GM21526 (cell line): ENCODE results near the gene PAM.
"Not testable (repeated sequence)": the region's sequence is repeated elsewhere in the genome, so short reads cannot be mapped to it uniquely, and the experiment has no call there.

Experiments
- ATAC-seq: cut with Tn5 transposase; IDR thresholded peaks from one replicate; pipeline ENCODE4 v1.9.1; 2021; ENCODE audit warnings: moderate library complexity; ENCODE audit not compliant: unreplicated experiment, low FRiP score

Gene PAM

DNA sequence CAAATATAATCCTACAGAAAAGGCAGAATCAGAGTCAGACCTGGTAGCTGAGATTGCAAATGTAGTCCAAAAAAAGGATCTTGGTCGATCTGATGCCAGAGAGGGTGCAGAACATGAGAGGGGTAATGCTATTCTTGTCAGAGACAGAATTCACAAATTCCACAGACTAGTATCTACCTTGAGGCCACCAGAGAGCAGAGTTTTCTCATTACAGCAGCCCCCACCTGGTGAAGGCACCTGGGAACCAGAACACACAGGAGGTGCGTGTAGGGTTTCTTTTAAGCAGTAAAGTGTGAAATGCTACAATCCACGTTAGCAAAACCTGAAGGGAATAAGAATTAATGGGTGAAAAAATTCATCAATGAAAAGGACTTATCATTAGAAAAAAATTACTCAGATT is 219.1 kb downstream of the PAM start:
- no peak for ATAC-seq

DNA sequence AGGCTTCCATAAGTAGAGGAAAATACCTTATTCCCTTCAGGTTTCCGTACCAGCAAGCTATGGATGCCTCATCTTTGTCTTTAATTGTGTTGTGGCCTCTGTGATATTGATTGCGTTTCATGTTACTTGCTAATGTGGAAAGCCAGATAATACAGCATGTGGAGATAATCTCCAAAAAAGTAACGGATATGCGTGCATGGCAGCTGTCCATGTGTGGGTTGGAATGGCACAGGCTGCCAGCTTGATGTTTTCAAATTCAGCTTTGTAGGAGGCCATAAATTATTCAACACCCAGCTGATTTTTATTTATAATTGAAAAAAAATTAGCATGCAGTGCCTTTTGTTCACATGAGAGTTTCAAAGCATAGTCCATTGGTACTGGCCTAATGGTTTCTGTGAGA is 219.9 kb downstream of the PAM start:
- ATAC-seq, result no peak

DNA sequence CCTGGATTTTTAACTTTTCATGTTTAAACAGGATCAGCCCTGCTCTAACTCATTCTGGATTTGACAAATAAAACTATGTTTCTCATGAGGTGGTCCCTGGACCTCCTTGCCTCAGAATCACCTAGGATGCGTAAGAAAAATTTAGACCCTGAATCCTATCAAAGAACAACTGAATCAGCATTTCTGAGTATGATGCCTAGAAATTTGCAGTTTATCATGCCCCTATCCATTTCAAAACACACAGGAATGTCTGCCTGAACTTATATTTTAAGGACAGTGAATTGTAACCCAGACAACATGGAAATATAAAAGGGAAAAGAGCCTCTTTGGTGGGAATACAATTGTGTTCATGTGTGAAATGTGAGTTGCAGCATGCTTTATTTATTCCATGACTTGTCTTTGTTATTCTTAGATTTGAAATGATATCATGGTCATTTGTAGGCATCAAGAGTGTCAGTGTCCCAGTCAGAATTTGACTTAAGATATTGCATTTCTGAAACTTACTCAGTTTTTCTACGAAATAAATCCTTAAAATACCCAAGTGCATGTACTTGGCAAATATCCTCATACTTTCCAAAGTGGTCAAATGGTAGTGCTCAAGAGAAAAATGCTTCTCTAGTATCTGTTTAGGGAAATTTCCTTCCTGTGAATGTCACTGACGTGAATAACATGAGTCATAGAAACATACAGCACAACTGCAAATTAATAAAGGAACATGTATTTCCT is 220.5 kb downstream of the PAM start:
- ATAC-seq, result no peak

DNA sequence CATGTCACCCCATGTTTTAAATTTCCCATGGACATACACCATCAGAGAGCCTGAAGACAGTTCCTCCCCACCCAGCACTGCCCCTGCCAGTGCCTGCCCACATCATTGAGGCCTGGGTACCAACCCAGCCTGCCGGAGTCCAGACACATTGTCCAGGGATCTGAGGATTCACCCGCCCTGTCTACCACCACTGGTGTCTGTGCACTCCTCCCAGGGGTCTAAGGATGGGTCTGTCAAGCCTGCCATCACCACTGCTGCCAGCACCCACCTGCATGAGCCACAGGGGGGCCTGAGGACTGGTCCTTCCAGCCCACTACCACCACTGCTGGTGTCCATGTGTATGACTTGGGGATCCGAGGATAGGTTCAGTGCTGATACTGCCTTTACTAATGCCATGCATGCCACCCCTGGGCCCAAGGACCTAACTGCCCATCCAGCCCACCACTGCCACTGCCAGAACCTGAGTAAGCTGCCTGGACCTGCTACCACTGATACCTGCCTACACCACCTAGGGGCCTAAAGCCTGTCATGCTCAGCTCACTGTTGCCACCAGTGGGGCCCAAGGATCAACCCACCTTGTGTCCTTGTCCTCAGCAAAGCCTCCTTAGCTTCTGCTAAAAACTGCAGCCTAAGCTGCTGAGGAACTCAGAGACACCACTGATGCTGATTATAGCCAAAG is 227.0 kb downstream of the PAM start:
- ATAC-seq, result no peak

DNA sequence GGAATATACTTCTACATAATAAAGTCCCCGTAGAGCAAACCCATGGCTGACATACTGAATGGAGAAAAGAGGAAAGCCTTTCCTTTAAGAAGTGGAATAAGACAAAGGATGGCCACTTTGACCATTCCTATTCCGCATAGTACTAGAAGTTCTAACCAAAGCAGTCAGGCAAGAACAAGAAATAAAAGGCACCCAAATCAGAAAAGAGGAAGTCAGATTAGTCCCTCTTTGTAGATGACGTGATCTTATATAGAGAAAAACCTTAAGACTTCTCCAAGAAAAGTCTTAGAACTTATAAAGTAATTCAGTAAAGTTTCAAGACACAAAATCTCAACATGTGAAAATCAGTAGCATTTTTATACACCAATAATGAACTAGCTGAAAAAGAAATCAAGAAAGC is 231.0 kb downstream of the PAM start:
- no peak for ATAC-seq

DNA sequence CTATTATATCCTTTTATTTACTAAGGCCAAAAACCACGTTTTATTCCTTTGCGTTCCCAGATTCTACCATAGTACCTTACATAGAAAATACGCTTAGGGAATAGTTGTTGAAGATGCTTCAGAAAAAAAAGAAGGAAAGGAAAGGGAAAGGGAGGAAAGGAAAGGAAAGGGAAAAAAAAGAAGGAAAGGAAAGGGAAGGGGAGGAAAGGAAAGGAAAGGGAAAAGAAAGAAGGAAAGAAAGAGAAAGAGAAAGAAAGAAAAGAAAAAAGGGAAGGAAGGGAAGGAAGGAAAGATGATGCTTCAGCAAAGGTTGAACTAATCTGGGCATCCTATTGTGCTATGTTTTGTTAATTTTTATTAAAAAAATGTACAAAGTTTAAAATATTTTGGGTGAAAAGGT is 233.4 kb downstream of the PAM start:
- no peak for ATAC-seq

DNA sequence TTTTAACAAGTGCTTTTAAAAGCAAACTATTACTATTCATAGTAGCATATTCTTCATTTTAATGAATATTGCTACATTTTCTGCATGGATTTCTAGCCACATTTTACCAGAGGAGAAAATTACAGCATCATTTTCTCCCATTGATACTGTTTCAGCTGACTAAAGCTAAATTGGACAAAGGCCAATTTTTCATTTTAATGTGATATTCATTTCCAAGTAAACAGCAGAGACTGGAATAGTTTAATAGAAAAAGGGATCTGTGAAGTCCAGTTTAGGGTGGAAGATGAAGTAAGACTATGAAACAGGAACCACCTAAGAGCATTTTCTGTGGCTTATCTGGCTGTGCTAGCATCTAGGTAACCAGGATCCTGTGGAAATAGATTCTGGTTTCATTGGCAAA is 236.7 kb downstream of the PAM start:
- no peak for ATAC-seq

DNA sequence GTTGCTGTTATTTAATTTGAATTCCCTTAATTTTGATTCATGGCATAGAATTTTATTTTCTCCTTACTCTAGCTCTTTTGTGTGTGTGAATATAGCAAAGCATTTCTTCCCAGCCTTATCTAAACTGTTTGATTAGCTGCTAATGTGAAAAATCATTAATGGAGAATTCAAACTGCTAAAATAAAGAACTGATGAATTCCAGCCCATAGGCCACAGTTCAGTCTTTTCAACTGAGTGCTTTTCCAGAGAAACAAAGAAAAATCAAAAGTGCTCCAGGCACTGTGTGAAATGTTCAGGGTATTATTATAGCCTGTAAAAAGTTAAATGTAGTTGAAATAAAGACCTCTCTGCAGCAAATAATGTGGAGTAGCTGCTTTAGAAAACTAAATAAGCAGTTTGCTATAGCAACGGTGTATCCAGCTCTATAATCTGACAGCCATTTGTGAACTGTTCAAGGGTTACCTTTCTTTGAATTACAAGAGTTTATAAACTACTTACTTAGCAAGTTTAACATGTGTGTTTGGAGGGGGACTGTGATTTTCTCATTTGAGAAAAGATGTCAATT is 241.0 kb downstream of the PAM start:
- no peak for ATAC-seq

DNA sequence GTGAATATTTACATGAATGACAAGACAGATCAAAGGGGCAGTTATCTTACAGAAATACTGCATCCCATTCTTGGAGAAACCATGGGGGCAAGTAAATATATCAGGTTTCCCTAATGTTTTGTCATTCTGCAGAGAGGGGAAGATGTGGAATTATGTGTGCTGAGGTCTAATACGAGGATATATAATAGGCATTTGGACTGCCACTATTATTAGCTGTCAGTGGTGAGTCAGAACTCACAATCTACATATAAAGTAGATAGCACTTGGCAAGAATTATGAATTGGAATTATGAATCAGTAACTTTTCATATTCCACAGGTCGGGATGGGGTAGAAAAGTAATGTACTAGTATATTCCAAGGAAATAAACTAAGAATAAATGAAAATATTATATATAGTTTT is 243.1 kb downstream of the PAM start:
- no peak for ATAC-seq

DNA sequence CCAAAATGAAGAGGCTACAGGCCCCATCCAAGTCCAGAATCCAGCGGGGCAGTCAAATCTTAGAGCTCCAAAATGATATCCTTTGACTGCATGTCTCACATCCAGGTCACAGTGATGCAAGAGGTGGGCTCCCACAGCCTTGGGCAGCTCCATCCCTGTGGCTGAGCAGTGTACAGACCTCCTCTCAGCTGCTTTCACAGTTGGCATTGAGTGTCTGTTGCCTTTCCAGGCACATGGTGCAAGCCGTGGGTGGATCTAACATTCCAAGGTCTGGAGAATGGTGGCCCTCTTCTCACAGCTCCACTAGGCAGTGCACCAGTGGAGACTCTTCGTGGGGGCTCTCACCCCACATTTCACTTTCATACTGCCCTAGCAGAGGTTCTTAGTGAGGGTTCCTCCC is 244.1 kb downstream of the PAM start:
- no peak for ATAC-seq

DNA sequence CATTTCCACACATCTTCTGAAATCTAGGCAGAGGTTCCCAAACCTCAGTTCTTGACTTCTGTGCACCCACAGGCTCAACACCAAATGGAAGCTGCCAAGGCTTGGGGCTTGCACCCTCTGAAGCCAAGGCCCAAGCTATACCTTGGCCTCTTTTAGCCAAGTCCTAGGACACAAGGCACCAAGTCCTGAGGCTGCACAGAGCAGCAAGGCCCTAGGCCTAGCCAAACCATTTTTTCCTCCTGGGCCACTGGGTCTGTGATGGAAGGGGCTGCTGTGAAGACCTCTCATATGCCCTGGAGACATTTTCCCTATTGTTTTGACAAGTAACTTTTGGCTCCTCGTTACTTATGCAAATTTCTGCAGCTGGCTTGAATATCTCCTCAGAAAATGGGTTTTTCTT is 244.5 kb downstream of the PAM start:
- not testable (repeated sequence) for ATAC-seq

DNA sequence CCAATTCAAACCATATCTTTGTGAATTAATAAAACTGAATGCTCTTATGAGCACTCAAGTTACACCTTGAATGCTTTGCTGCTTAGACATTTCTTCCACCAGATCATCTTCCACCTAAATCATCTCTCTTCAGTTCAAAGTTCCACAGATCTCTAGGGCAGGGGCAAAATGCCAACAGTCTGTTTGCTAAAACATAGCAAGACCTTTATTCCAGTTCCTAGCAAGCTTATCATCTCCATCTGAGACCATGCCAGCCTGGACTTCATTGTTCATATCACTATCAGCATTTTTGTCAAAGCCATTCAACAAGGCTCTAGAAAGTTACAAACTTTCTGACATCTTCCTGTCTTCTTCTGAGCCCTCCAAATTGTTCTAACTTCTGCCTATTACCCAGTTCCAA is 245.0 kb downstream of the PAM start:
- no peak for ATAC-seq

DNA sequence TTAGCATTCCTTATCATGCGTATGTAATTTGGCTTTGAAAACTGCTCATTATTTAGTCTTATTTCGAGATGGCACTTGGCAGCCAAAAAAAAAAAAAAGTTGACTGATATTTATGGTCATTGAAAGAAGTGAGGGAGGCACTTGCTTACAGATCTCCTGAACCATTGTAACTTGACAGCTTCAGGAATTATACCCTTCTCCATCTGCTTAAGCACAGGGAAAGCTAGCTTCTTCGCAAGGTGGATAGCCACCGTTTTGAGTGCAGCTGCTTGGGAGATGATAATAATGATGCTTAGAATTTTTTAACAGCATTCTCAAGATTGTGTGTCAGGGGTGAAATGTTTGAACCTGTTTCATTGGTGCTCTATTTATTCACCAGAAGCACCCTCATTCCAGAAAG is 248.8 kb downstream of the PAM start:
- ATAC-seq, result no peak

DNA sequence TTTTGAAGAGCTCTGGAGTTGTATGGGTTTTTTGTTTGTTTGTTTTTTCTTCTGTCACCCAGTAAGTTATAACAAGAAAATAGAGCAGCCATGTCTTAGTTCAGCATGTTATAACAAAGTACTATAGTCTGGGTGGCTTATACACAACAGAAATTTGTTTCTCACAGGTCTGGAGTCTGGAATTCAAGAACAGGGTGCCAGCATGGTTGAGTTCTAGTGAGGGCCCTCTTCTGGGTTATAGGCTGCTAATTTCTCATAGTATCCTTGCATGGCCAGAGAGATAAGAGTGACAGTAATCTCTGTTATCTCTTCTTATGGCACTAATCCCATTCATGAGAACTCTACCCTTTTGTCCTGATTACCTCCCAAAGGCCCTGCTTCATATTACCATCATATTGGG is 250.2 kb downstream of the PAM start:
- no peak for ATAC-seq

DNA sequence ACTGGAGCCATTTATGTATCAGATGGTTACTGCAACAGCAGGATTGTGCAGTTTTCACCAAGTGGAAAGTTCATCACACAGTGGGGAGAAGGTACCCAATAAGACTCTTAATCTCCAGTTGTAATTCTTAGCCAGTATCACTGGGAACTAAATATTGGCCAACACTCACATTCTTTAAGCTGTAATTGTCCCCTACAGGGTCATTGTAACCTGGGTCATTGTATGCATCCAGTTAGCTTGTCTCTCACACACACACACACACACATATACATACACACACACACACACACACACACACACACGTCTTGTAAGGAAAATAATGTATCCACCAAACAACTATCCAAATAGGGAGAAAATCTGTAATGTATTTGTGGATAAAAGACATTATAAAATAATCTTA is 251.8 kb downstream of the PAM start:
- no peak for ATAC-seq

DNA sequence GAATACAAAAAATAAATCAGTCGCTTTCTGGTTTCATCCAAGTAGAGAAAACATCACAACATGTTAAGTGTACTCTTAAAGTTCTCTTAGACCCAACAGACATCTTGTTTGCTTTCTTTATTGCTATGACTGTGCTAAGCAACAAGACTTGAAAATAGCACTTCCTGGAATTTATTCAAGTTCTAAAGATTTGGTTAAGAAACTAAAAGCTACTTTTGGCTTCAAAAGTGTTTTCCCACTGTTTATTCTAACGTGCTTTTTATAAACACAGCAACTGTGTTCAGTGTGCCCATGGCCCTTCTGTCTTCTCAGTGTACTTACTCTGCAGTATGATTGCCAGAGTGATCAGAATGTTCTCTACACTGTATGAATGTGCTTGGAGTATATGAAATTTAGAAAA is 255.1 kb downstream of the PAM start:
- peak; percentile 52 for ATAC-seq

DNA sequence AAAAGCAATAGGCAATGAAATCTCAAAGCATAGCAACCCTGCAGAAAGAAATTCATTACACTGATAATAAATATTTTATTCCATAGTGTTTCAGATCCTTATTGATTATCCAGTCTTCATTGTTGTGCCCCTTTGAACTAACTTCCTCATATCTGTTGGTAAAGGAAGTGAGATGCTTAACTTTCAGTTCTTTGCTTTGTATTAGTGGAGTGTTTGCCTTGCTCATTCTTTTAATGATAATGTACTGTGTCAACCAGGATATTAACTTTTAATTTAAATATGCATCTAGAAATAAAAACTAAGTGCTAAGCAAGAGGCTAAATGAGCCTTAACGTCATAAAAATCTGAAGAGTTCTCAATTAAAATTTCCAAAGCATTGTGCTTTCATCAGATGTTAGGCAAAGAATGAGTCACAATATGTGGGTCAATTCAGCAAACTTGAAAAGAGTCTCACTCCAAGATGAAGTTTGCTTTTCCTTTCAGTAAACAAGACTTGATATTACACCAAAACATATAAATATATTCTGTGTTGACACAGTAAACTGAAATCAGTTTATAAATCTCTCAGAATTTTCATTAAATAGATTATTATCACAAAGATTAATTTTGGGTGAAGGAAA is 258.9 kb downstream of the PAM start:
- no peak for ATAC-seq

DNA sequence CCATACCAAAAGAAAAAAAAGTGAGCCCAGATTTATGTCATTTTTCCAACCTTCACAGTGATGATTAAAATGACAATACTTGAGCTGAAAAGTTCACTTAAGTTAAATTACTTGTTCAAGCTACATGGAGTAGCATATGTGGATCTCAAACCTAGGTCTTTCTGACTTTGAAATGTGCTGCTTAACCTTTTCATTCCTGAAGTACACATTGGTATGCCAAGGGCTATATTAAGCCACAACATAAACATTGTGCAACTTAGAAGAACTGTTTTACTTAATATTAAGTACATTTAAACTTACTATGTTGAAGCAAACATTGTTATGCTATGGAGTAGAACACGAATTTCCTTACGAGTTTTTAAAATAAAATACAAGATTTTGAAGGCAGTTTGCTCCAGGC is 259.9 kb downstream of the PAM start:
- ATAC-seq, result no peak

DNA sequence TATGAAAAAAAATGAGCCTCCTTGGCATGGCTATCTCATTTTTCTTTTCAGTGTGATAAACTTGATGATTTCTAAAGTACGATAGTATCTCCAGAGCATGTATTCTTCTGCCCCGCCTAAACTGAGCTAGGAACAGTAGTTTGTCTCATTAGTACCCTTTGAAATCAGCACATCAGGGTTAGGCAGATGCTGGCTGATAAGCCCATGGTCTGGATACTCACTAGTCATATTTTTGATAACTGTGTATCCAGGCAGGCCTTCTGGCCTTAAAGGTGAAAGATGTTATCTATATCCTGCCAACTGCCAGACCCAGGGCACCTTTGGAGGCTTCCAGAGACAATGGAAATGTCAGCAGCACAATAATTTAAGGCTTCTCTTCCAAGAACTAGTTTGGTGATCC is 261.1 kb downstream of the PAM start:
- ATAC-seq, result no peak

DNA sequence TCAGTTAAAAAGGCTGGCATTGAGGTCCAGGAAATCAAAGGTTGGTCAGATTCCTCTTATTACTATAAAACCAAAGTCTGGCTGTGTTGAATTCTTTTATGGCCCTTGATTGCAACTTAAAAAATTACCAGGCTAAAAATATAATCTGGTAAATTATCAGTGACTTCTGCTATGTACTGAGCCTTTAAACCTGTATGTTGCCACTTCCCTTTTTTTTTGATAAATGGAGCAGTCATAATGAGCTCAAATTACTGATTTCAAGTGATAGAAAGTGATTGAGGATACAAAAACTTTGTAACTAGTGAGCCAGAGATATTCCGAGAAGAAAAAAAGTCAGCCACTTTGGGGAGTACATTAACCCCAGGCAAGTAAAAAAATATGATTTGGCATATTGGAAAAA is 264.7 kb downstream of the PAM start:
- no peak for ATAC-seq

DNA sequence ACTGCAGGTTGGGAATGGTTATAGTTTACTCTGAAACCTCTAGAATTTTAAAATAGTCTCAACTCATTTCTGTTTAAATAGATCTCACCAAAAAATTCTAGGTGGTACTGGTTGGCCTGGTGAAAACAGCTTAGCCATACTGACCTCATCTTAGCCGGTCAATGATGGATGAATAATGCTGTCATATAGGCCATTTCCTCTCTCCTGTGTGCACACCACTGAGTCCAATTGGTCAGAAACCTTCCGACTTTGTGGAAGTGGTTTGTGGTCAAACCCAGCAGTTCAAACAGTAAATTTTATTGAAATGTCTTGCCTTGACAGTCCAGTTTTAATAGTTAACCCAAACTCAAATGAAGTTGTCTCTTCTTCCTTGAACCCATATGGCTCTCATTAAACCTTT is 266.2 kb downstream of the PAM start:
- ATAC-seq, result peak; percentile 82

DNA sequence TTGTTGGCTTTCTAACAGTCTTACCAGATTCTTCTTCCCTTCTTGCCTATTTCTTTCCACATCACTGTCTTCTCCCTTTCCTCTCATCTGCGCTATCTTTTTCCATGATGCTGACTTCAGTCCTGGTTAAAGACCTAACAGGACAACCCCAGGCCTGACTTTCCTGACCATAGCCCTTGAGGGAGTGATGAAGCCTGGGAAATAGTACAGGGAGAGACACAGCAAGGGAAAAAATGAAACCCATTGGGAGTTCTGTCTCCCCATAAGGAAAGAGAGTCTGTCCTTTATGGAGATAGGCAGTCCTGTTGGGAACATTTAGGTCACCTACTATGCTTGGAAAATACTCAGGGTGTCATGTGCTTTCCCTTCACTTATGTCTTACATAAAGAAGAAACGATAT is 272.2 kb downstream of the PAM start:
- ATAC-seq, result no peak
